Kidney epithelial cell (primary cell): ENCODE results near the gene USP16. TPM values are rescaled to one million over a fixed set of nuclear protein-coding genes. Genes with fewer than 3 reads are reported as not detected.

ENCODE experiments used
- DNase-seq: peaks from one replicate; pipeline ENCODE4 v3.0.0-alpha.2; 2010; ENCODE audit warnings: low read depth
- H3K27me3 ChIP-seq: 2 replicates; pipeline ENCODE4 v1.6.0; 2011; ENCODE audit warnings: low read length; ENCODE audit not compliant: control insufficient read depth, insufficient read depth
- H3K36me3 ChIP-seq: 2 replicates; pipeline ENCODE4 v1.5.1; 2011; ENCODE audit warnings: low read length; ENCODE audit not compliant: control insufficient read depth, insufficient read depth
- H3K4me3 ChIP-seq: 2 replicates; pipeline ENCODE4 v1.5.1; 2011; ENCODE audit warnings: low read depth, mild to moderate bottlenecking, control low read depth, low read length
- total RNA-seq: library from RNA; depleted of rRNA; stranded (reverse); fragments of >200 nt; gene quantifications from 2 replicates; pipeline ENCODE4 v1.2.3, GENCODE V29; 2015
- TF ChIP-seq, protein P1 (sequence below): IDR thresholded peaks from 2 replicates; pipeline ENCODE4 v1.5.1; 2011; ENCODE audit warnings: mild to moderate bottlenecking, moderate library complexity, low read length, control low read depth, inconsistent platforms; ENCODE audit not compliant: insufficient read depth, poor library complexity, severe bottlenecking

Gene USP16
- total RNA-seq, 1 donor from 2014 or later, result 30.0 TPM

DNA sequence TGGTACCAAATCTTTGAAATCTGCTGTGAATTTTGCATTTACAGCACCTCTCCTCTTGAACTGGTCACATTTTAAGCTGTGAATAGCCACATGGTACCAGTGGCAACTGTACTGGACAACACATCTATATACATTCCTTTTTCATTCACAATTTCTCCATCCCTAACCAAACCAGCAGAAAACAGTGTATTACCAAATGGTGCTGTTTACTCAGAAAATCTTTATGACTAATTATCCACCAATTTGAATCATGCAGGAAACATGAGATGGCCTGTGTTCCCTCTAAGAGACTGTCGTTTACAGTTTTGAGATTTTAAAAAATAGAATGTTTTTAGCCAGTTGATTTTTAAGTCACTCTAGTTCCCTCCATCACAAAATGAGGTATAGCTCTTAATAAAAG is 66.6 kb downstream of the USP16 start:
- Histone ChIP-seq H3K4me3 (no peak overlapping the region), H3K27me3 (no peaks in the 10 kb centered on the region), H3K36me3 (no peaks in the 10 kb centered on the region)
- DNase-seq, result no peak
- TF ChIP-seq, protein P1, sequence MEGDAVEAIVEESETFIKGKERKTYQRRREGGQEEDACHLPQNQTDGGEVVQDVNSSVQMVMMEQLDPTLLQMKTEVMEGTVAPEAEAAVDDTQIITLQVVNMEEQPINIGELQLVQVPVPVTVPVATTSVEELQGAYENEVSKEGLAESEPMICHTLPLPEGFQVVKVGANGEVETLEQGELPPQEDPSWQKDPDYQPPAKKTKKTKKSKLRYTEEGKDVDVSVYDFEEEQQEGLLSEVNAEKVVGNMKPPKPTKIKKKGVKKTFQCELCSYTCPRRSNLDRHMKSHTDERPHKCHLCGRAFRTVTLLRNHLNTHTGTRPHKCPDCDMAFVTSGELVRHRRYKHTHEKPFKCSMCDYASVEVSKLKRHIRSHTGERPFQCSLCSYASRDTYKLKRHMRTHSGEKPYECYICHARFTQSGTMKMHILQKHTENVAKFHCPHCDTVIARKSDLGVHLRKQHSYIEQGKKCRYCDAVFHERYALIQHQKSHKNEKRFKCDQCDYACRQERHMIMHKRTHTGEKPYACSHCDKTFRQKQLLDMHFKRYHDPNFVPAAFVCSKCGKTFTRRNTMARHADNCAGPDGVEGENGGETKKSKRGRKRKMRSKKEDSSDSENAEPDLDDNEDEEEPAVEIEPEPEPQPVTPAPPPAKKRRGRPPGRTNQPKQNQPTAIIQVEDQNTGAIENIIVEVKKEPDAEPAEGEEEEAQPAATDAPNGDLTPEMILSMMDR, result no peak

DNA sequence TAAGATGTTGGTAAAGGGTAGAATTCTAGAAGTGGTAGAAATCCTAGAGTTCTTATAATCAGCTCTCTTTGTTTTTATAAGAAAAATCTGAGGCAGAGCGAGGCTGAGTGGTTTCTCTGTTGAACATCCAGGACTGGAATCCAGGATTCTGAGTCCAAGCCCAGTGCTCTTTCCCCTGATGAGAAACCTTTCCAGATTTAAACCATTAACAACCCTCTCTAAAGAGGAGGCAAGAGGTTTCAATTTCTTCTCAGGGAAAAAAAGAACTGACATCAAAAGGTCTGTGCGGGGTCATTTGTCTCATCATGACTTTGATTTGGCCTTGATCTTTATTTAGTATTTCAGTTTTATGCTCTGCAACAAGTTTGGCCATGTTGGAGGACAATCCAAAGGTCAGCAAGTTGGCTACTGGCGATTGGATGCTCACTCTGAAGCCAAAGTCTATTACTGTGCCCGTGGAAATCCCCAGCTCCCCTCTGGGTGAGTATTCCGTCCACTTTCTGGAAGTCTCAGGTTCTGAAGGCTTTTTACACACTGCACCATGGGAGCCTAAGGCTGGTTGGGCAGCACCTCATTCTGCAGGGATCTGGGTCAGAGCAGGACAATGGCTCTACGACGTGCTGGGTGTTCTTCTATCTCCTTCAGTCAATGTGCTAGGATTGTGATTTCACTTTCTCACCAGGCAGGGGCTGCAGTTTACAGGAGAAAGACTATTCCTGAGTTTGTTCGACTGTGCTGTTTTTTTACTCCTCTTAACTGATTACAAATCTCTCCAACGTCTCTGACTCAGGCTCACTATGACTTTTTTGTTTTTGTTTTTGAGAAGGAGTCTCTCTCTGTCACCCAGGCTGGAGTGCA is 67.9 kb downstream of the USP16 start:
- no peak for DNase-seq
- Histone ChIP-seq H3K27me3 (no peaks in the 10 kb centered on the region), H3K4me3 (no peak overlapping the region), H3K36me3 (no peaks in the 10 kb centered on the region)
- TF ChIP-seq, protein P1, result no peak

DNA sequence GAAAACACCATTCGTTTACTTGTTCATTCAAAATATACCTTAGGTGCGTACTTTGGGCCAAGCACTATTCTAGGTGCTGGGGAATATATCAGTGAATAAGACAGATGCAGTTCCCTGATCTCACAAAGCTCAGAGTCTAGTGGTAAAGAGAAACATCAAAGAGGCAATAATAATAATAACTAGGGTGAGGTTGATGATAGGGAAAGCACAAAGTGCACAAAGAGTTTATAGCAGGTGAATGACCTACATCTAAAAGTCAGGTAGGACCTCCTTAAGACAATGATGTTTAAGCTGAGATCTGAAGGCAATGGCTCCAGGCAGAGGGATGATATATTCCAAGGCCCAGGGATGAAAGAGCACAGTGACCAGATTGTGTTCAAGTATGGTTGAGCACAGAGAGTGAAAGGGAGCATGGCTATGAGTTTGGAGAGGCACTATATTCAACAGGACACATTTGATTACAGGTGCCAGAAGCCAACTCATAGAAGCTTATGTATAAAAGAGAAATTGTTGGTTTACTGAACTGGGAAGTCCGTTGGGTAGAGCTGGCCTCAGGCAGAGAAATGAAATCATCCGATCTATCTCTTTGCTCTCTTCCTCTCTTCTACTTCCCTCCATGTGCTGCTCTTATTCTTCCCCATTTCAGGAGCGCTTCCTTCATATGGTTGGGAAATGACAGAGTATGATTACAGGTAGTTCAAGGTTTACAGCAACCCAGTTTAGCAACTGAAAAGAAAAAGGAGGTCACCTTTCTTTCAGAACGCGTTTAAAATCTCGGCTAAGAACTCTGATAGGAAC is 71.9 kb downstream of the USP16 start:
- no peaks in the 10 kb centered on the region for H3K36me3 ChIP-seq
- TF ChIP-seq, protein P1, result no peak

DNA sequence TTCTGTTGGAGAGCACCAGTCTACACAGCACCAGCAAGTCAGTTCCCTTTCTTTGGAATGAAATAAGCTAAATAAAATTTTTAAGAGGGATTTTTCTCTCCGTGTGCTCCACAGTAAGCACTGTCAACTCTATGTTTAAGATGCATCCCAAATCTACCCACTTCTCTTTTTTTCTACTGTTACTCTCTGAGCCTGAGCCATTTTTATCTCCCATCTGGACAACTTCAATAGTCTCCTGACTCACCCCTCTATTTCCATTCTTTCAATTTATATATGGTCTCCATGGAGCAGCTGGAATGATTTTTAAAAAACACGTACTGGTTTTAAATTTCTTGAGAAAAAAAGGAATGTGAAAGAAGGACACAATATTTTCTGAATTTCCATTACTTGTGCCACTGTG is 73.7 kb downstream of the USP16 start:
- no peak for DNase-seq
- Histone ChIP-seq H3K27me3 (no peaks in the 10 kb centered on the region), H3K4me3 (no peak overlapping the region), H3K36me3 (no peaks in the 10 kb centered on the region)
- TF ChIP-seq, protein P1, result no peak

More for the DNA sequence above, 71.9 kb downstream of the USP16 start:
- H3K4me3 ChIP-seq, result no peak overlapping the region
- H3K27me3 ChIP-seq, result no peaks in the 10 kb centered on the region
- DNase-seq, result no peak

DNA sequence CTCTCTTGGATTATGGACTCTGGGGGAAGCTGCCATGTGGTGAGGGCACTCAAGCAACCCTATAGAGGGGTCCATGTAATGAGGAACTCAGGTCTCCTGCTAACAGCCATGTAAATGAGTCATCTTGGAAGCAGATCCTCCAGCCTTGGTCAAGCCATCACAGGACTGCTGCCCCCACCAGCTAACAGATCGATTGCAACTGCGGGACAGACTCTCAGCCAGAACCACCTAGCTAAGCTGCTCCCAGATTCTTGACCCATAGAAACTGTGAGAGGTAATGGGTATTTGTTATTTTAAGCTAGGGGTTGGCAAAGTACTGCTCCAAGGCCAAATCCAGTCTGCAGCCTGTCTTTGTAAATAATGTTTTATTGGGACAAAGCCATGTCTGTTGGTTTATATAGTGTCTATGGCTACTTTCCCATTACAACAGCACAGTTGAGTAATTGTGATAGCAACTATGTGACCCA is 78.4 kb downstream of the USP16 start:
- no peaks in the 10 kb centered on the region for H3K36me3 ChIP-seq
- TF ChIP-seq, protein P1, result no peak
- no peak for DNase-seq
- H3K4me3 ChIP-seq, result no peak overlapping the region
- H3K27me3 ChIP-seq, result no peaks in the 10 kb centered on the region

Other genes starting within 250 kb of the USP16 start
- 21.0 and 21.1 TPM in 2 replicates for gene LTN1, start 31.8 kb upstream of the USP16 start, total RNA-seq
- gene RWDD2B, start 5.3 kb upstream of the USP16 start, total RNA-seq, result 10.7 and 13.6 TPM in 2 replicates
- 171 and 175 TPM in 2 replicates for gene CCT8, start 49.0 kb downstream of the USP16 start, total RNA-seq
- 1.4 and 3.0 TPM in 2 replicates for gene MAP3K7CL, start 106.0 kb downstream of the USP16 start, total RNA-seq